Ovary (tissue), 3 donors: ENCODE measurements around the gene ARFGEF3.

ENCODE experiments used
- EP300 ChIP-seq: sonication (generic); formaldehyde crosslinking; IDR thresholded peaks from one replicate; pipeline ENCODE4 v1.6.1; 2017; ENCODE audit warnings: antibody characterized with exemption
- POLR2A ChIP-seq: fragments of 450-650 bp; IDR thresholded peaks from one replicate; pipeline ENCODE4 v1.6.1; 2017; ENCODE audit warnings: antibody characterized with exemption, mild to moderate bottlenecking, moderate library complexity
- TF ChIP-seq, protein P1 (sequence below), 3 donors: fragments of 450-650 bp in 2 of 3; fragments of 200-600 bp in 1 of 3; IDR thresholded peaks; one replicate each; pipeline versions ENCODE4 v1.5.1 to v1.8.0; 2016 to 2022; ENCODE audit warnings: antibody characterized with exemption in 3 of 3, mild to moderate bottlenecking in 1 of 3
- donor health status: DM: no; HTN: no; CAD: no.

DNA sequence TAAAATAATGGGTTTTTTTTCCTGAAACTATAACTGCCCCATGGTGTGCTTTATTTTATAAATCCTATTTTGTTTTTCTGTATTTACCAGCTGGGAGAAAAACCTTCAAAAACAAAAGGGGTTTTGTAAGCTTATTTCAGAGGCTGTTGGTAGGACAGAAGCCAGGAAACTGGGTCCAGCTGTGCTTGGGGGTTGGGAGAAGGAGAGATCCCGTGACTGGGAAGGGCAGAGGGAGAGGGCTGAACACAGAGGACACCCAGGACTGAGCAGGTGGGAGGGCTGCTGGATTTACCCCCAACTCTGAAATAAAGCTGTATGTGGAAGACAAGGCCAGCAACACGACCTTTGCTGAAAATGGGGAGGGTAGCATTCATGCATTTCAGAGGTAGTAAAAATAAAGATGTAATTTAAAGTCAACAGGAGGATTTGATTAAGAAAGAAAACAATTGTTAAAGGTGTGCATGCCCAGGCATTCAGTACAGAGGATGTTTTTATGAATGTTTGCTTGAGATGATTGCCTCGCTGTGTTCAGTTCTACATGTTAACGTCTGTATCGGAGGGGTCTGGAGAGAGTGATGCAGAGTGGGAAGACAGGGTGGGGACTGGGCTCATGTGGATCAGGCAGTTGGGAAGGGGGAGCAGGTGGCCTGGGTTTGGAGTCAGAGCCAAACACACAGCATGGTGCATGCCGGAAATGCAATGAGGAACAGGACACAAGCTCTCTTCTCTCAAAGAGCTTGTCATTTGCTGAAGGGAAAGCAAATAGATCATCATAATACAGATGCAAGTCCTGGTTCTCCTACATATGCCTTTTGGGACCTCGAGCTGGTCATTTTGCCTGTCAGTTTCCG lies 21.4 kb downstream of the ARFGEF3 start:
- TF ChIP-seq POLR2A, result no peak
- TF ChIP-seq, protein P1, sequence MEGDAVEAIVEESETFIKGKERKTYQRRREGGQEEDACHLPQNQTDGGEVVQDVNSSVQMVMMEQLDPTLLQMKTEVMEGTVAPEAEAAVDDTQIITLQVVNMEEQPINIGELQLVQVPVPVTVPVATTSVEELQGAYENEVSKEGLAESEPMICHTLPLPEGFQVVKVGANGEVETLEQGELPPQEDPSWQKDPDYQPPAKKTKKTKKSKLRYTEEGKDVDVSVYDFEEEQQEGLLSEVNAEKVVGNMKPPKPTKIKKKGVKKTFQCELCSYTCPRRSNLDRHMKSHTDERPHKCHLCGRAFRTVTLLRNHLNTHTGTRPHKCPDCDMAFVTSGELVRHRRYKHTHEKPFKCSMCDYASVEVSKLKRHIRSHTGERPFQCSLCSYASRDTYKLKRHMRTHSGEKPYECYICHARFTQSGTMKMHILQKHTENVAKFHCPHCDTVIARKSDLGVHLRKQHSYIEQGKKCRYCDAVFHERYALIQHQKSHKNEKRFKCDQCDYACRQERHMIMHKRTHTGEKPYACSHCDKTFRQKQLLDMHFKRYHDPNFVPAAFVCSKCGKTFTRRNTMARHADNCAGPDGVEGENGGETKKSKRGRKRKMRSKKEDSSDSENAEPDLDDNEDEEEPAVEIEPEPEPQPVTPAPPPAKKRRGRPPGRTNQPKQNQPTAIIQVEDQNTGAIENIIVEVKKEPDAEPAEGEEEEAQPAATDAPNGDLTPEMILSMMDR (IDR thresholded peaks at IDR 0.05), result no peak
- no peak for TF ChIP-seq EP300
